ENCODE measurements around the gene UNC5C. TPM values are rescaled to one million over a fixed set of nuclear protein-coding genes. Genes with fewer than 3 reads are reported as not detected.

Gene UNC5C
- total and polyA plus RNA-seq, 2 of the 8 experiments (the other 6 are each of a cell fraction or from before 2014, with no cell fraction given) = 0.30 to 1.3 TPM

GRCh38 chr4:95265814-95266740 is 282.7 kb downstream of the UNC5C start:
- POLR2A ChIA-PET (ENCODE audit: partially characterized antibody) = no interaction called here
- Histone ChIP-seq H3K4ac (replicated peaks; ENCODE audit: insufficient read length, low read depth, low read length) (no peak overlapping the region), H3K27ac (ENCODE audit: low read depth, low read length) (no peak overlapping the region), H2BK12ac (ENCODE audit: low read depth, low read length) (no peak overlapping the region), H2AK5ac (ENCODE audit: low read depth, low read length) (no peak overlapping the region), H3K4me2 (ENCODE audit: insufficient read depth in 1 of 2, low read depth in 2 of 2, low read length in 2 of 2) (no peak overlapping the region), H3K14ac (ENCODE audit: insufficient read length) (no peak overlapping the region), H3K23ac (ENCODE audit: insufficient read length) (no peak overlapping the region), H3K23me2 (ENCODE audit: low read depth, low read length) (no peaks in the 10 kb centered on the region), H4K20me1 (replicated peaks in 1 of 2; ENCODE audit: control insufficient read depth in 1 of 2, insufficient read depth in 2 of 2, low read length in 2 of 2) (no peaks in the 10 kb centered on the region), H3K9me3 (ENCODE audit: insufficient read depth in 2 of 2, low read depth in 1 of 2, low read length in 1 of 2) (no peaks in the 10 kb centered on the region), H3K79me2 (ENCODE audit: control insufficient read depth in 1 of 2, insufficient read depth in 2 of 2, low read length in 2 of 2) (no peaks in the 10 kb centered on the region), H2BK120ac (replicated peaks; ENCODE audit: low read depth, low read length) (no peak overlapping the region), H3K9ac (replicated peaks in 1 of 4; ENCODE audit: extremely low read depth in 1 of 4, low read depth in 3 of 4, low read length in 3 of 4) (no peak overlapping the region), H4K8ac (ENCODE audit: extremely low read depth, insufficient read depth, low read length) (no peak overlapping the region), H3K27me3 (replicated peaks in 1 of 4; ENCODE audit: control insufficient read depth in 3 of 4, extremely low read depth in 1 of 4, insufficient read depth in 3 of 4, low read length in 3 of 4) (no peaks in the 10 kb centered on the region), H3K56ac (replicated peaks; ENCODE audit: insufficient read length, low read depth, low read length) (no peak overlapping the region), H3K79me1 (ENCODE audit: low read depth, low read length) (no peaks in the 10 kb centered on the region), H3K36me3 (ENCODE audit: control insufficient read depth in 2 of 4, insufficient read depth in 4 of 4, low read length in 3 of 4) (no peaks in the 10 kb centered on the region), H2AFZ (ENCODE audit: low read length) (no peak overlapping the region), H3K4me1 (replicated peaks in 1 of 4; ENCODE audit: control insufficient read depth in 3 of 4, insufficient read depth in 4 of 4, low read length in 3 of 4) (no peaks in the 10 kb centered on the region), H2BK5ac (ENCODE audit: low read depth, low read length) (no peak overlapping the region), H2BK15ac (ENCODE audit: low read length) (no peak overlapping the region), H4K5ac (ENCODE audit: insufficient read length, low read depth, low read length) (no peak overlapping the region), H4K91ac (replicated peaks; ENCODE audit: insufficient read length, low read length) (no peak overlapping the region), H2BK20ac (ENCODE audit: low read length) (no peak overlapping the region), H3K18ac (ENCODE audit: extremely low read depth, low read length) (no peak overlapping the region), H3K4me3 (ENCODE audit: extremely low read depth in 1 of 4, insufficient read depth in 2 of 4, low read depth in 3 of 4, low read length in 4 of 4) (no peak overlapping the region)
- CTCF ChIA-PET (ENCODE audit: partially characterized antibody) = no interaction called here
- no peak for FAIRE-seq
- DNase-seq (ENCODE audit: low read depth in 1 of 2, low spot score in 2 of 2) = no peak
- WGBS, 2 experiments (ENCODE audit: extremely low coverage in 1 of 2, insufficient coverage in 1 of 2, insufficient read length in 1 of 2, insufficient replicate concordance in 2 of 2, low coverage in 1 of 2, low lambda C conversion rate in 2 of 2, missing lambda C conversion rate in 1 of 2) = 92% methylated on average over 5 of the region's 5 CpGs; no CpG with 5 or more reads in 1 of the 2 experiments
- TF ChIP-seq JUN (IDR thresholded peaks at IDR 0.05; ENCODE audit: low read depth, low read length) (no peak), RAD21 (IDR thresholded peaks at IDR 0.05 in 1 of 2, conservative IDR thresholded peaks at IDR 0.05 in 1 of 2; ENCODE audit: low read depth in 2 of 2, low read length in 2 of 2) (no peak), TBP (IDR thresholded peaks at IDR 0.05; ENCODE audit: low read depth, low read length) (no peak), BACH1 (IDR thresholded peaks at IDR 0.05; ENCODE audit: low read length) (no peak), CTCF (IDR thresholded peaks at IDR 0.05; ENCODE audit: control extremely low read depth in 1 of 3, insufficient read depth in 1 of 3, low read depth in 1 of 3, low read length in 3 of 3) (no peak), KDM1A (IDR thresholded peaks at IDR 0.05; ENCODE audit: borderline replicate concordance, low read length) (no peak), TCF12 (IDR thresholded peaks at IDR 0.05; ENCODE audit: low read depth, low read length) (no peak), ASH2L (IDR thresholded peaks at IDR 0.05; ENCODE audit: low read length) (no peak)
- TF ChIP-seq, protein P1, sequence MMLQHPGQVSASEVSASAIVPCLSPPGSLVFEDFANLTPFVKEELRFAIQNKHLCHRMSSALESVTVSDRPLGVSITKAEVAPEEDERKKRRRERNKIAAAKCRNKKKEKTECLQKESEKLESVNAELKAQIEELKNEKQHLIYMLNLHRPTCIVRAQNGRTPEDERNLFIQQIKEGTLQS (IDR thresholded peaks at IDR 0.05; ENCODE audit: insufficient read depth, low read depth, low read length) = no peak
